GM12878 (cell line): Measurements from ENCODE around the gene ENTREP1. TPM values are rescaled to one million over a fixed set of nuclear protein-coding genes. Genes with fewer than 3 reads are reported as not detected.

ENCODE experiments used
- ATAC-seq: fragments of 200-7000 bp; cut with Tn5 transposase; 3 replicates; pipeline ENCODE4 v1.9.1; 2020; ENCODE audit warnings: mild to moderate bottlenecking, moderate library complexity
- BruUV-seq: library from RNA; stranded (reverse); fragments of 400-500 nt; replicated peaks from 2 replicates; lab custom pipeline; 2021; lab: Mats Ljungman, UMichigan
- CTCF ChIA-PET: fragments of 300-600 bp; sonication (Branson Sonifier 250); formaldehyde crosslinking; extraction: SDS; loops from one replicate; lab custom pipeline; 2021; ENCODE audit warnings: inconsistent platforms; lab: Yijun Ruan, JAX
- POLR2A ChIA-PET: fragments of 350-600 bp; formaldehyde crosslinking; extraction: SDS; loops from one replicate; lab custom pipeline; 2021; ENCODE audit warnings: inconsistent platforms; lab: Charles Lee
- RAD21 ChIA-PET: fragments of 300-600 bp; sonication (Branson Sonifier 250); formaldehyde crosslinking; loops from one replicate; lab custom pipeline; 2023; ENCODE audit warnings: antibody characterized with exemption; ENCODE audit not compliant: unreplicated experiment; lab: Charles Lee
- SMC1A ChIA-PET: fragments of 300-600 bp; sonication (Branson Sonifier 250); formaldehyde crosslinking; loops from one replicate; lab custom pipeline; 2023; ENCODE audit not compliant: unreplicated experiment, uncharacterized antibody; lab: Charles Lee
- DNase-seq: peaks from one replicate; pipeline ENCODE4 v3.0.0-alpha.2; 2011; ENCODE audit warnings: low read depth, low spot score
- FAIRE-seq: peaks from 3 replicates; lab custom pipeline; 2011; peaks lifted over from hg19 to GRCh38; lab: Jason Lieb, UNC
- H2AFZ ChIP-seq: 2 replicates; pipeline ENCODE4 v1.6.0; 2011; ENCODE audit warnings: low read depth, low read length, control low read depth; ENCODE audit not compliant: control insufficient read depth
- H3K27ac ChIP-seq: 2 replicates; pipeline ENCODE4 v1.5.1; 2011; ENCODE audit warnings: control low read depth; ENCODE audit not compliant: control insufficient read depth, insufficient read depth
- H3K27me3 ChIP-seq, 2 experiments: replicated peaks in 1 of 2; 2 replicates each; pipeline versions ENCODE4 v1.6.0 to v1.6.1; 2011; ENCODE audit warnings: low read length in 1 of 2; ENCODE audit not compliant: control insufficient read depth in 2 of 2, insufficient read depth in 2 of 2
- H3K36me3 ChIP-seq, 2 experiments: 2 replicates each; pipeline ENCODE4 v1.5.1; 2011; ENCODE audit warnings: low read length in 1 of 2; ENCODE audit not compliant: control insufficient read depth in 2 of 2, insufficient read depth in 2 of 2
- H3K4me1 ChIP-seq: 2 replicates; pipeline ENCODE4 v1.6.1; 2011; ENCODE audit warnings: mild to moderate bottlenecking, low read length, moderate library complexity, mixed read lengths; ENCODE audit not compliant: control insufficient read depth, insufficient read depth
- H3K4me2 ChIP-seq: 2 replicates; pipeline ENCODE4 v1.6.0; 2011; ENCODE audit warnings: control low read depth; ENCODE audit not compliant: control insufficient read depth, insufficient read depth
- H3K4me3 ChIP-seq: fragments of 200-600 bp; sonication (generic); 2 replicates; pipeline ENCODE4 v1.5.1; 2016
- H3K79me2 ChIP-seq: 2 replicates; pipeline ENCODE4 v1.6.0; 2011; ENCODE audit warnings: low read length; ENCODE audit not compliant: control insufficient read depth, insufficient read depth
- H3K9ac ChIP-seq: 2 replicates; pipeline ENCODE4 v1.8.0; 2011; ENCODE audit warnings: low read length, control low read depth, mixed read lengths; ENCODE audit not compliant: control insufficient read depth, insufficient read depth
- H3K9me3 ChIP-seq: replicated peaks from 3 replicates; pipeline ENCODE4 v1.5.1; 2011; ENCODE audit warnings: mild to moderate bottlenecking, low read length; ENCODE audit not compliant: control insufficient read depth, insufficient read depth
- H4K20me1 ChIP-seq: 2 replicates; pipeline ENCODE4 v1.6.0; 2011; ENCODE audit not compliant: control insufficient read depth, insufficient read depth
- CBX5 ChIP-seq: sonication (generic); IDR thresholded peaks from 2 replicates; pipeline ENCODE4 v1.6.1; 2016; ENCODE audit warnings: low read depth, moderate library complexity, mild to moderate bottlenecking, inconsistent platforms
- CHD1 ChIP-seq: IDR thresholded peaks from 2 replicates; pipeline ENCODE4 v1.6.1; 2012; ENCODE audit warnings: low read depth, low read length, improper control_type of control experiment
- CTCF ChIP-seq, 3 experiments: IDR thresholded peaks in 2 of 3; conservative IDR thresholded peaks in 1 of 3; 2 replicates each; pipeline ENCODE4 v1.5.1; 2011; ENCODE audit warnings: low read depth in 3 of 3, low read length in 3 of 3, mild to moderate bottlenecking in 3 of 3, control low read depth in 2 of 3, moderate library complexity in 2 of 3, inconsistent platforms in 1 of 3, mixed read lengths in 1 of 3; ENCODE audit not compliant: control insufficient read depth in 2 of 3, insufficient read depth in 1 of 3; ENCODE audit errors: extremely low read depth in 1 of 3
- E2F8 ChIP-seq: fragments of 450-650 bp; IDR thresholded peaks from 2 replicates; pipeline ENCODE4 v1.6.1; 2018; ENCODE audit warnings: mild to moderate bottlenecking, low read depth, moderate library complexity; ENCODE audit not compliant: partially characterized antibody
- EZH2 ChIP-seq: IDR thresholded peaks from 2 replicates; pipeline ENCODE4 v1.6.1; 2012; ENCODE audit warnings: low read depth, mild to moderate bottlenecking, control low read depth, inconsistent platforms, low read length, borderline replicate concordance; ENCODE audit not compliant: control insufficient read depth
- MXI1 ChIP-seq: fragments of 150-350 bp; IDR thresholded peaks from 2 replicates; pipeline ENCODE4 v1.6.1; 2011; ENCODE audit warnings: low read depth, mild to moderate bottlenecking, inconsistent platforms, low read length, improper control_type of control experiment
- NFYB ChIP-seq: IDR thresholded peaks from 2 replicates; pipeline ENCODE4 v1.6.1; 2011; ENCODE audit warnings: low read depth, mild to moderate bottlenecking, low read length, improper control_type of control experiment, moderate library complexity; ENCODE audit not compliant: insufficient read depth
- NRF1 ChIP-seq: conservative IDR thresholded peaks from 2 replicates; pipeline ENCODE4 v1.6.1; 2011; ENCODE audit warnings: mild to moderate bottlenecking, low read depth, low read length, improper control_type of control experiment
- SMARCA5 ChIP-seq: fragments of 450-650 bp; IDR thresholded peaks from 2 replicates; pipeline ENCODE4 v1.6.1; 2017; ENCODE audit warnings: mild to moderate bottlenecking
- SREBF2 ChIP-seq: IDR thresholded peaks from 2 replicates; pipeline ENCODE4 v1.6.1; 2012; ENCODE audit warnings: mild to moderate bottlenecking, low read length
- TBL1XR1 ChIP-seq: IDR thresholded peaks from 2 replicates; pipeline ENCODE4 v1.6.1; 2012; ENCODE audit warnings: low read depth, low read length, improper control_type of control experiment
- WGBS: methylation state at CpG from one replicate; pipeline ENCODE4 v1.1.6; 2016; ENCODE audit warnings: low lambda C conversion rate; ENCODE audit not compliant: insufficient replicate concordance, insufficient coverage; ENCODE audit errors: missing lambda C conversion rate; 5-methylcytosine and 5-hydroxymethylcytosine counted together
- in situ Hi-C: fragments of 300-500 bp; cut with MboI; formaldehyde crosslinking; loops from 9 replicates; pipeline ENCODE4 v1.14.3; 2018; ENCODE audit warnings: mixed read lengths
- intact Hi-C: fragments of 100-400 bp; cut with micrococcal nuclease; formaldehyde crosslinking; loops from one replicate; pipeline ENCODE4 v1.14.2; 2022; ENCODE audit not compliant: unreplicated experiment
- polyA plus RNA-seq, 11 experiments: library from polyadenylated mRNA; depleted of rRNA in 4 of 11; unstranded in 6 of 11; stranded (reverse) in 5 of 11; fragments of >200 nt; fragmentation: Nextera tagmentation in 4 of 11; fragmentation: Illumina TruSeq in 1 of 11; extraction: Ambion mirVana in 4 of 11; extraction: Trizol in 1 of 11; gene quantifications; 1 replicate in 1 of 11; 2 replicates in 10 of 11; pipeline versions ENCODE4 v1.2.1 to v1.2.3, GENCODE V29; 2011 to 2016; ENCODE audit warnings: inconsistent platforms in 2 of 11, missing spikeins in 2 of 11, low read depth in 1 of 11
- total RNA-seq, 4 experiments: library from RNA; depleted of rRNA in 3 of 4; stranded (reverse); fragments of >200 nt in 3 of 4; fragmentation: Illumina TruSeq in 1 of 4; extraction: Trizol in 1 of 4; gene quantifications; 2 replicates each; pipeline versions ENCODE4 v1.2.1 to v1.2.3, GENCODE V29; 2013 to 2021

ENTREP1 gene
- total and polyA plus RNA-seq, 10 of the 15 experiments (the other 5 are each of a cell fraction or from before 2014, with no cell fraction given): not detected

- TF ChIP-seq SMARCA5 (no peak), CHD1 (no peak), CBX5 (no peak), CTCF (IDR thresholded peaks at IDR 0.05 in 2 of 3, conservative IDR thresholded peaks at IDR 0.05 in 1 of 3; ENCODE audit: control insufficient read depth in 2 of 3, extremely low read depth in 1 of 3, insufficient read depth in 1 of 3, low read depth in 3 of 3, low read length in 3 of 3) (no peak), SREBF2 (no peak)
- TF ChIP-seq, all 136 proteins: peak for 0
Measured at GRCh38 chr9:69382135-69382534, 57.1 kb downstream of the ENTREP1 start (continued).

- H3K27me3 ChIP-seq: peaks cover 0 to 1% of the 10 kb centered on the region in 2 experiments; a peak in 1 of 4 replicates
- no peak overlapping the region for H3K9ac ChIP-seq
- intact Hi-C loops: no loop called here
- no peaks in the 10 kb centered on the region for H3K9me3 ChIP-seq
- H3K79me2 ChIP-seq: no peaks in the 10 kb centered on the region
- H3K4me3 ChIP-seq: no peak overlapping the region
- in situ Hi-C loops: no loop called here
- ChIA-PET SMC1A (no interaction called here), POLR2A (interaction anchor here (0.6 kb wide), 1 partner anchor 22 kb away, joined by 4 read pairs; no protein-coding TSS in a partner anchor), CTCF (no interaction called here), RAD21 (no interaction called here)
- BruUV-seq: no TSS peak
- H3K27ac ChIP-seq: no peak overlapping the region
- H2AFZ ChIP-seq: no peak overlapping the region
- H3K36me3 ChIP-seq: no peaks in the 10 kb centered on the region
- DNase-seq: no peak
- WGBS: 28% methylated on average over 6 of the region's 6 CpGs
- H4K20me1 ChIP-seq: no peaks in the 10 kb centered on the region
- FAIRE-seq: no peak
- no peak for ATAC-seq
- TF ChIP-seq EZH2: no peak
- TF ChIP-seq NFYB: no peak
- no peak for TF ChIP-seq MXI1
- TF ChIP-seq E2F8: no peak
- TF ChIP-seq TBL1XR1: no peak
- TF ChIP-seq NRF1: no peak
- TF ChIP-seq, all 136 proteins: peak for 0
- Histone ChIP-seq H3K4me1 (no peaks in the 10 kb centered on the region), H3K4me2 (no peak overlapping the region)
Measured at GRCh38 chr9:69385581-69386033, 60.6 kb downstream of the ENTREP1 start.
